HCT116 (cell line): ENCODE measurements around the gene RAB3C. TPM values are rescaled to one million over a fixed set of nuclear protein-coding genes. Genes with fewer than 3 reads are reported as not detected.

ENCODE experiments used
- ATAC-seq: fragments of 200-7000 bp; cut with Tn5 transposase; 2 replicates; pipeline ENCODE4 v1.9.1; 2020; ENCODE audit warnings: mild to moderate bottlenecking, moderate library complexity
- BruUV-seq: library from RNA; stranded (reverse); fragments of 400-500 nt; replicated peaks from 2 replicates; lab custom pipeline; 2021; lab: Mats Ljungman, UMichigan
- CTCF ChIA-PET: fragments of 300-600 bp; sonication (Branson Sonifier 250); formaldehyde crosslinking; loops from one replicate; lab custom pipeline; 2021; ENCODE audit warnings: antibody characterized with exemption; lab: Charles Lee
- POLR2A ChIA-PET: fragments of 300-600, 350-600 bp; sonication (Branson Sonifier 250); formaldehyde crosslinking; loops from one replicate; lab custom pipeline; 2021; ENCODE audit warnings: antibody characterized with exemption; lab: Charles Lee
- RAD21 ChIA-PET, 2 experiments: fragments of 300-600 bp; sonication (Branson Sonifier 250); formaldehyde crosslinking; loops; one replicate each; lab custom pipeline; 2023; ENCODE audit warnings: low total read pairs in 2 of 2; ENCODE audit not compliant: uncharacterized antibody in 2 of 2, unreplicated experiment in 2 of 2, low non-redundant PET in 1 of 2; lab: Charles Lee
- DNase-seq: peaks from one replicate; pipeline ENCODE4 v3.0.0-alpha.2; 2010; ENCODE audit warnings: low read depth, low spot score
- H2AFZ ChIP-seq: fragments of 200-600 bp; shearing (Covaris generic), sonication (generic); 2 replicates; pipeline ENCODE4 v1.6.1; 2017; ENCODE audit warnings: low read depth, mixed run types, mixed read lengths, antibody characterized with exemption, low read length; ENCODE audit not compliant: poor library complexity, severe bottlenecking
- H3K27ac ChIP-seq: 2 replicates; pipeline ENCODE4 v1.5.1; 2012; ENCODE audit warnings: low read depth, low read length
- H3K27me3 ChIP-seq: fragments of 200-600 bp; sonication (generic); 2 replicates; pipeline ENCODE4 v1.6.1; 2016; ENCODE audit warnings: mixed run types, low read length, mixed read lengths; ENCODE audit not compliant: insufficient read depth
- H3K36me3 ChIP-seq, 2 experiments: fragments of 200-500 bp in 1 of 2; fragments of 200-600 bp in 1 of 2; sonication (Bioruptor generic) in 1 of 2; sonication (generic) in 1 of 2; 2 replicates each; pipeline versions ENCODE4 v1.5.1 to v1.6.1; 2014 to 2016; ENCODE audit warnings: low read length in 2 of 2, inconsistent platforms in 1 of 2, mixed read lengths in 1 of 2, mixed run types in 1 of 2; ENCODE audit not compliant: insufficient read depth in 2 of 2, control insufficient read depth in 1 of 2
- H3K4me1 ChIP-seq, 2 experiments: fragments of 200-600 bp in 1 of 2; sonication (generic) in 1 of 2; 2 replicates each; pipeline versions ENCODE4 v1.5.1 to v1.6.1; 2012 to 2017; ENCODE audit warnings: low read length in 2 of 2, inconsistent platforms in 1 of 2, mild to moderate bottlenecking in 1 of 2, mixed read lengths in 1 of 2, mixed run types in 1 of 2, moderate library complexity in 1 of 2; ENCODE audit not compliant: insufficient read depth in 2 of 2, control insufficient read depth in 1 of 2
- H3K4me2 ChIP-seq: fragments of 200-600 bp; sonication (generic); 2 replicates; pipeline ENCODE4 v1.6.1; 2017; ENCODE audit warnings: mixed run types, low read length, mixed read lengths
- H3K4me3 ChIP-seq, 2 experiments: fragments of 200-600 bp in 1 of 2; sonication (generic) in 1 of 2; replicated peaks in 1 of 2; 2 replicates each; pipeline ENCODE4 v1.5.1; 2011 to 2016; ENCODE audit warnings: low read length in 2 of 2, control low read depth in 1 of 2, low read depth in 1 of 2, mild to moderate bottlenecking in 1 of 2, mixed read lengths in 1 of 2, mixed run types in 1 of 2
- H3K79me2 ChIP-seq: fragments of 200-600 bp; sonication (generic); 2 replicates; pipeline ENCODE4 v1.6.1; 2017; ENCODE audit warnings: mild to moderate bottlenecking, mixed run types, low read length, moderate library complexity, mixed read lengths; ENCODE audit not compliant: insufficient read depth
- H3K9ac ChIP-seq: fragments of 200-600 bp; sonication (generic); 2 replicates; pipeline ENCODE4 v1.6.1; 2016; ENCODE audit warnings: low read length, mixed read lengths
- H3K9me2 ChIP-seq: fragments of 200-600 bp; sonication (generic), shearing (Covaris generic); 2 replicates; pipeline ENCODE4 v1.6.1; 2017; ENCODE audit warnings: mixed run types, mild to moderate bottlenecking, moderate library complexity; ENCODE audit not compliant: insufficient read depth
- H3K9me3 ChIP-seq, 2 experiments: fragments of 200-500 bp in 1 of 2; fragments of 200-600 bp in 1 of 2; sonication (Bioruptor generic) in 1 of 2; sonication (generic) in 1 of 2; 2 replicates each; pipeline ENCODE4 v1.6.1; 2014 to 2017; ENCODE audit warnings: low read length in 2 of 2, mixed read lengths in 2 of 2, inconsistent platforms in 1 of 2, low read depth in 1 of 2, mild to moderate bottlenecking in 1 of 2, mixed run types in 1 of 2, moderate library complexity in 1 of 2; ENCODE audit not compliant: control insufficient read depth in 1 of 2, insufficient read depth in 1 of 2
- H4K20me1 ChIP-seq: fragments of 200-600 bp; sonication (generic), shearing (Covaris generic); 2 replicates; pipeline ENCODE4 v1.6.1; 2017; ENCODE audit warnings: mixed run types, mild to moderate bottlenecking, moderate library complexity; ENCODE audit not compliant: insufficient read depth
- CBX3 ChIP-seq: IDR thresholded peaks from 2 replicates; pipeline ENCODE4 v1.6.1; 2012; ENCODE audit warnings: low read depth
- CTCF ChIP-seq, 3 experiments: fragments of 200-600 bp in 1 of 3; sonication (generic) in 1 of 3; IDR thresholded peaks in 2 of 3; conservative IDR thresholded peaks in 1 of 3; 2 replicates each; pipeline ENCODE4 v1.5.1; 2012 to 2017; ENCODE audit warnings: low read depth in 2 of 3, low read length in 2 of 3, antibody characterized with exemption in 1 of 3, borderline replicate concordance in 1 of 3, control low read depth in 1 of 3, mild to moderate bottlenecking in 1 of 3, mixed read lengths in 1 of 3, mixed run types in 1 of 3, moderate library complexity in 1 of 3; ENCODE audit not compliant: insufficient read depth in 1 of 3
- EGR1 ChIP-seq: IDR thresholded peaks from 2 replicates; pipeline ENCODE4 v1.6.1; 2012; ENCODE audit warnings: low read depth
- ELF1 ChIP-seq: IDR thresholded peaks from 2 replicates; pipeline ENCODE4 v1.6.1; 2012; ENCODE audit warnings: low read depth, borderline replicate concordance
- EZH2 ChIP-seq: fragments of 200-600 bp; sonication (generic); IDR thresholded peaks from 2 replicates; pipeline ENCODE4 v1.6.1; 2017; ENCODE audit warnings: antibody characterized with exemption, mixed run types
- EZH2phosphoT487 ChIP-seq: fragments of 200-600 bp; IDR thresholded peaks from 2 replicates; pipeline ENCODE4 v1.6.1; 2018; ENCODE audit warnings: antibody characterized with exemption, borderline replicate concordance
- FOSL1 ChIP-seq: IDR thresholded peaks from 2 replicates; pipeline ENCODE4 v1.6.1; 2012; ENCODE audit warnings: low read depth
- MAX ChIP-seq: IDR thresholded peaks from 2 replicates; pipeline ENCODE4 v1.6.1; 2012
- POLR2A ChIP-seq: IDR thresholded peaks from 2 replicates; pipeline ENCODE4 v1.7.0; 2011; ENCODE audit warnings: borderline replicate concordance; ENCODE audit not compliant: insufficient read depth, insufficient read length; ENCODE audit errors: extremely low read depth
- POLR2AphosphoS5 ChIP-seq: IDR thresholded peaks from 2 replicates; pipeline ENCODE4 v1.6.1; 2011; ENCODE audit warnings: mild to moderate bottlenecking, low read depth, low read length, moderate library complexity
- REST ChIP-seq: IDR thresholded peaks from 2 replicates; pipeline ENCODE4 v1.6.1; 2012; ENCODE audit warnings: low read depth
- SP1 ChIP-seq: IDR thresholded peaks from 2 replicates; pipeline ENCODE4 v1.6.1; 2012; ENCODE audit warnings: low read depth
- SRF ChIP-seq: IDR thresholded peaks from 2 replicates; pipeline ENCODE4 v1.6.1; 2012; ENCODE audit warnings: low read depth
- TCF7L2 ChIP-seq: IDR thresholded peaks from 2 replicates; pipeline ENCODE4 v1.7.0; 2011; ENCODE audit warnings: borderline replicate concordance, inconsistent platforms; ENCODE audit not compliant: insufficient read depth, insufficient read length; ENCODE audit errors: extremely low read depth
- YY1 ChIP-seq: IDR thresholded peaks from 2 replicates; pipeline ENCODE4 v1.6.1; 2011; ENCODE audit warnings: low read length, low read depth, moderate library complexity, mild to moderate bottlenecking; ENCODE audit not compliant: insufficient replicate concordance; ENCODE audit errors: extremely low read depth
- ZFX ChIP-seq: fragments of 450-650 bp; IDR thresholded peaks from 2 replicates; pipeline ENCODE4 v1.6.1; 2017
- ZNF274 ChIP-seq: fragments of 200-500 bp; sonication (Bioruptor generic); IDR thresholded peaks from 2 replicates; pipeline ENCODE4 v1.6.1; 2014; ENCODE audit warnings: mild to moderate bottlenecking, low read depth, low read length, inconsistent platforms
- intact Hi-C: fragments of 100-400 bp; cut with micrococcal nuclease; formaldehyde crosslinking; loops from 2 replicates; pipeline ENCODE4 v1.10.0; 2022
- total RNA-seq: library from RNA; stranded (reverse); gene quantifications from one replicate; pipeline ENCODE4 v1.2.1, GENCODE V29; 2021; ENCODE audit not compliant: unreplicated experiment

The RAB3C gene
- total RNA-seq, 1 experiment from 2014 or later: not detected

- intact Hi-C loops: no loop called here
- no peaks in the 10 kb centered on the region for H3K9me3 ChIP-seq
- H3K9ac ChIP-seq: no peak overlapping the region
- H3K36me3 ChIP-seq: no peaks in the 10 kb centered on the region
- H3K9me2 ChIP-seq: no peaks in the 10 kb centered on the region
- H3K27me3 ChIP-seq: peaks cover under 1% of the 10 kb centered on the region; the same call in 1 of the 2 replicates
- ChIA-PET CTCF (no interaction called here), POLR2A (no interaction called here), RAD21 (no interaction called here)
- no peak overlapping the region for H3K4me3 ChIP-seq
- BruUV-seq: no TSS peak
- no peak for DNase-seq
- ATAC-seq: no peak
- TF ChIP-seq REST (no peak), FOSL1 (no peak), EZH2phosphoT487 (no peak), ELF1 (no peak), EGR1 (no peak), CTCF (IDR thresholded peaks at IDR 0.05 in 2 of 3, conservative IDR thresholded peaks at IDR 0.05 in 1 of 3; ENCODE audit: borderline replicate concordance in 1 of 3, insufficient read depth in 1 of 3, low read depth in 2 of 3, low read length in 2 of 3) (no peak), CBX3 (no peak), SRF (no peak), SP1 (no peak), MAX (no peak), YY1 (no peak), TCF7L2 (no peak), ZFX (no peak), POLR2AphosphoS5 (no peak), ZNF274 (no peak), EZH2 (no peak), POLR2A (no peak)
- H3K79me2 ChIP-seq: no peaks in the 10 kb centered on the region
- no peaks in the 10 kb centered on the region for H4K20me1 ChIP-seq
- no peak overlapping the region for H2AFZ ChIP-seq
- H3K4me1 ChIP-seq: no peaks in the 10 kb centered on the region
- H3K4me2 ChIP-seq: no peak overlapping the region
- H3K27ac ChIP-seq: no peak overlapping the region
These were observed 33.1 kb downstream of the RAB3C start for GRCh38 chr5:58615972-58616371.
